Activated B cell treated with CpG ODN at 0.5 μM for 24 hours (primary cell): ENCODE data around the gene CTDSPL2. TPM values are rescaled to one million over a fixed set of nuclear protein-coding genes. Genes with fewer than 3 reads are reported as not detected.
"Not testable (repeated sequence)": the region's sequence is repeated elsewhere in the genome, so short reads cannot be mapped to it uniquely, and the experiment has no call there.

Experiments used
- ATAC-seq: fragments of 200-7000 bp; cut with Tn5 transposase; one replicate; pipeline ENCODE4 v1.10.0; 2021; ENCODE audit warnings: low read depth, mild to moderate bottlenecking, moderate library complexity
- CTCF ChIA-PET: fragments of 350-600 bp; sonication (Branson Sonifier 250); formaldehyde crosslinking; loops from one replicate; lab custom pipeline; 2021; ENCODE audit warnings: antibody characterized with exemption; lab: Charles Lee
- POLR2A ChIA-PET: fragments of 350-600 bp; sonication (Branson Sonifier 250); formaldehyde crosslinking; loops from one replicate; lab custom pipeline; 2021; ENCODE audit warnings: antibody characterized with exemption; lab: Charles Lee
- DNase-seq: peaks from one replicate; pipeline ENCODE4 v3.0.0; 2022
- H3K27ac Mint-ChIP-seq: one replicate; pipeline ENCODE4 v1.8.0; 2020; ENCODE audit warnings: mixed read lengths
- H3K27me3 Mint-ChIP-seq: one replicate; pipeline ENCODE4 v1.8.0; 2021; ENCODE audit warnings: mixed read lengths
- H3K36me3 Mint-ChIP-seq: one replicate; pipeline ENCODE4 v1.8.0; 2021; ENCODE audit warnings: low read depth, mixed read lengths
- H3K4me1 Mint-ChIP-seq: one replicate; pipeline ENCODE4 v1.8.0; 2021; ENCODE audit warnings: mixed read lengths
- H3K4me3 Mint-ChIP-seq: one replicate; pipeline ENCODE4 v1.8.0; 2020; ENCODE audit warnings: mild to moderate bottlenecking, mixed read lengths
- H3K9me3 Mint-ChIP-seq: one replicate; pipeline ENCODE4 v1.8.0; 2020; ENCODE audit warnings: mixed read lengths
- intact Hi-C: fragments of 100-400 bp; cut with micrococcal nuclease; formaldehyde crosslinking; loops from one replicate; pipeline ENCODE4 v1.15.1; 2024
- total RNA-seq: library from RNA; stranded (reverse); gene quantifications from 2 replicates; pipeline ENCODE4 v1.2.3, GENCODE V29; 2022
- TF ChIP-seq, protein P1 (sequence below): fragments of 200-600 bp; IDR thresholded peaks from one replicate; pipeline ENCODE4 v1.8.0; 2022; ENCODE audit warnings: antibody characterized with exemption, mild to moderate bottlenecking

Gene CTDSPL2
- total RNA-seq, 1 donor from 2014 or later, result 46.8 TPM

DNA sequence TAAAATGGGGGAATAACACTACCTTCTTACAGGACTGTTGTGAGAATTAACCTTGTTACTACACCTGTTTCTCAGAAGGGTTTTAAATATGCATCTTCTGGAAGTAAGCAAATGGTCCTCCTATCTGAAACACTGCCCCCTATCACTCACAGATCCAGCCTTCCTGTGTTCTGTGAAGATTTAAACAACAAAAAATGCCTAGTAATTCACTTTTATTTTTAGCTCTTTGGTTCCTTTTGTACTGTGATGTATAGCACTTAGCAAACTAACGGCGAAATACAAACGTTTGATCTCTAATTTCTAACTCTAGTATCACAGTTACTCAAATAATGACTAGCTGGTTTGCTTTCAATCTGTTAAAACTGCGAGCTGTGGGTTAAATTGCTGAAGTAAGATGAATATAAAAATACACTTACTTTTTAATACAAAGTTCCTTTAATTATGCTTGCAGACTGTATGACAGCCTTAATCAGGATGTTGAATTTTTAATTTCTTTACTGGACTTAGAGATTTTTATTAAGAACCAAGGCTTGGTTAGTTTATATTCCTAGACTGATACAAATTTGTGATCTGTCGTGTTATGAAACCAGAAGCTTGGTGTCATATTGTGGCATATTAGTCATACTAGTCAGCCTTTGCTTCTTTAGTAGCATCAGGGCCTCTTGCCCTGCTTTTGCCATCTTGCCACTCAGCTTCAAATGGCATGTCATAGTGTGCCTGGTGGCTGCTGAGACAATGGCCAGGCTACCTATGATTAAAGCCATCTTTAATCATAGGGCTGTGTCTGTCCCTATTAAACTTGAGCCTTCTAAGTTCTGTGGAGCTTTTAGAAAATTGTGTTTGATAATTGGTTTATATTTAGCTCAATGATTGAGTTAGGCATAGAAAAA is 118.7 kb downstream of the CTDSPL2 start:
- peak overlapping the region; percentile 57 for H3K27ac Mint-ChIP-seq
- TF ChIP-seq, protein P1, sequence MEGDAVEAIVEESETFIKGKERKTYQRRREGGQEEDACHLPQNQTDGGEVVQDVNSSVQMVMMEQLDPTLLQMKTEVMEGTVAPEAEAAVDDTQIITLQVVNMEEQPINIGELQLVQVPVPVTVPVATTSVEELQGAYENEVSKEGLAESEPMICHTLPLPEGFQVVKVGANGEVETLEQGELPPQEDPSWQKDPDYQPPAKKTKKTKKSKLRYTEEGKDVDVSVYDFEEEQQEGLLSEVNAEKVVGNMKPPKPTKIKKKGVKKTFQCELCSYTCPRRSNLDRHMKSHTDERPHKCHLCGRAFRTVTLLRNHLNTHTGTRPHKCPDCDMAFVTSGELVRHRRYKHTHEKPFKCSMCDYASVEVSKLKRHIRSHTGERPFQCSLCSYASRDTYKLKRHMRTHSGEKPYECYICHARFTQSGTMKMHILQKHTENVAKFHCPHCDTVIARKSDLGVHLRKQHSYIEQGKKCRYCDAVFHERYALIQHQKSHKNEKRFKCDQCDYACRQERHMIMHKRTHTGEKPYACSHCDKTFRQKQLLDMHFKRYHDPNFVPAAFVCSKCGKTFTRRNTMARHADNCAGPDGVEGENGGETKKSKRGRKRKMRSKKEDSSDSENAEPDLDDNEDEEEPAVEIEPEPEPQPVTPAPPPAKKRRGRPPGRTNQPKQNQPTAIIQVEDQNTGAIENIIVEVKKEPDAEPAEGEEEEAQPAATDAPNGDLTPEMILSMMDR, result no peak
- H3K27me3 Mint-ChIP-seq, result no peaks in the 10 kb centered on the region
- H3K36me3 Mint-ChIP-seq, result peaks cover 40% of the 10 kb centered on the region
- DNase-seq (no peak), ATAC-seq (peak; percentile 64)
- ChIA-PET POLR2A (interaction anchor here (1.1 to 2.3 kb wide), 3 partner anchors 9 to 117 kb away, joined by 7 to 33 read pairs (median 15); partner anchors contain the start of genes EIF3J and SPG11), CTCF (interaction anchor here (0.7 to 1.2 kb wide), 3 partner anchors 12 to 191 kb away, joined by 3 to 4 read pairs (median 4); no protein-coding TSS in a partner anchor)
- H3K9me3 Mint-ChIP-seq, result no peaks in the 10 kb centered on the region
- no peak overlapping the region for H3K4me3 Mint-ChIP-seq
- intact Hi-C loops, result loop anchor here (1.0 kb wide), 1 partner anchor 9 kb away; the partner anchor contains the start of gene EIF3J
- peaks cover 51% of the 10 kb centered on the region for H3K4me1 Mint-ChIP-seq

DNA sequence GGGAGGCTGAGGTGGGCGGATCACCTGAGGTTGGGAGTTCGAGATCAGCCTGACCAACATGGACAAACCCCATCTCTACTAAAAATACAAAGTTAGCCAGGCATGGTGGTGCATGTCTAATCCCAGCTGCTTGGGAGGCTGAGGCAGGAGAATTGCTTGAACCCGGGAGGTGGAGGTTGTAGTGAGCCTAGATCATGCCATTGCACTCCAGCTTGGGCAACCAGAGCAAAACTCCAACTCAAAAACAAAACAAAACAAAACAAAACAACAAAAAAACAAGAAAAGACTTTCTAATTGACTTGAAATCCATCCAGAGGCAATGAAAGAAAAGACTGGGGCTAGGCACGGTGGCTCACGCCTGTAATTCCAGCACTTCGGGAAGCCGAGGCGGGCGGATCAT is 121.7 kb downstream of the CTDSPL2 start:
- H3K27ac Mint-ChIP-seq, intact Hi-C loops, H3K9me3 Mint-ChIP-seq, CTCF ChIA-PET, DNase-seq, H3K27me3 Mint-ChIP-seq, ATAC-seq, H3K4me3 Mint-ChIP-seq: not testable (repeated sequence)
- Mint-ChIP-seq H3K36me3 (peaks cover 40% of the 10 kb centered on the region), H3K4me1 (peaks cover 28% of the 10 kb centered on the region)
- POLR2A ChIA-PET, result interaction anchor here (0.6 kb wide), 1 partner anchor 124 kb away, joined by 5 read pairs; no protein-coding TSS in a partner anchor

DNA sequence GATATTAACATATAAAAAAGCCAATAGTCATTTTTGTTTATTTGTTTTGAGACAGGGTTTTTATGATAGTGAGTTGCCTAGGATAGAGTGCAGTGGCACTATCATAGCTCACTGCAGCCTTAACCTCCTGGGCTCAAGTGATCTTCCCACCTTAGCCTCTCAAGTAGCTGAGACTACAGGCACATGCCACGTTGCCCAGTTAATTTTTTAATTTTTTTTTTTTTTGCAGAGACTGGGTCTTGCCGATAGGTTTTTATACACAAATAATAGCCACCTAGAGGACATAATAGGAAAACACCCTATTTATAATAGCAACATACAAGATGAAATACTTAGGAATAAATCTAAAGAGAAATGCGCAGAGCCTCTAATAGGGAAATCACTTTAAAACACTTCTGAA is 122.8 kb downstream of the CTDSPL2 start:
- TF ChIP-seq, protein P1, result no peak
- Mint-ChIP-seq H3K4me3 (no peak overlapping the region), H3K36me3 (peaks cover 49% of the 10 kb centered on the region), H3K4me1 (peaks cover 26% of the 10 kb centered on the region), H3K9me3 (no peaks in the 10 kb centered on the region), H3K27ac (no peak overlapping the region), H3K27me3 (no peaks in the 10 kb centered on the region)
- POLR2A ChIA-PET, result interaction anchor here (0.7 to 0.8 kb wide), 2 partner anchors 34 to 49 kb away, joined by 3 to 4 read pairs; no protein-coding TSS in a partner anchor
- intact Hi-C loops, result loop anchor here (1.0 to 2.0 kb wide), 2 partner anchors 13 to 15 kb away; partner anchors contain the start of gene EIF3J
- no peak for DNase-seq
- CTCF ChIA-PET, result interaction anchor here (0.6 to 1.1 kb wide), 2 partner anchors 10 to 28 kb away, joined by 3 to 4 read pairs; no protein-coding TSS in a partner anchor
- ATAC-seq, result peak; percentile 53

DNA sequence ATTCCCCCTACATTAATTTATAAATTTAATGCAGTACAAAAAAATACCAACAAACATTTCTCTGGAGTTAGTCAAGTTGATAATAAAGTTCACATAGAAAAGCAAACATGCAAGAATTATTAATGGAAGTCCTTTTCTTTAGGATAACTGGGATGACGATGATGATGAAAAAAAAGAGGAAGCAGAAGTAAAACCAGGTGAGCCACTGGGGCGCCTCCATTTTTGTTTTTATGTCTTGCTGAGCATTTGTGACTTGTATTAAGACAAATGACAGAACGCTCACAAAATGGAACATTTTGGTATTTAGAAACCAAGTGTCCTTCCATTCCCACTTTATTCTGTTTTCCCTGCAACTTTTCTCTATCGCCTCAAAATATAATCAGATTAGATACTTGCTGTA is 123.3 kb downstream of the CTDSPL2 start:
- DNase-seq (no peak), ATAC-seq (no peak)
- Mint-ChIP-seq H3K4me3 (no peak overlapping the region), H3K36me3 (peaks cover 54% of the 10 kb centered on the region), H3K9me3 (no peaks in the 10 kb centered on the region), H3K27me3 (no peaks in the 10 kb centered on the region), H3K4me1 (peaks cover 23% of the 10 kb centered on the region), H3K27ac (peak overlapping the region; percentile 32)
- ChIA-PET CTCF (interaction anchor here (1.1 kb wide), 1 partner anchor 10 kb away, joined by 3 read pairs; no protein-coding TSS in a partner anchor), POLR2A (interaction anchor here (0.8 kb wide), 1 partner anchor 49 kb away, joined by 4 read pairs; no protein-coding TSS in a partner anchor)
- intact Hi-C loops, result loop anchor here (1.0 to 2.0 kb wide), 2 partner anchors 13 to 14 kb away; partner anchors contain the start of gene EIF3J
- TF ChIP-seq, protein P1, result no peak

DNA sequence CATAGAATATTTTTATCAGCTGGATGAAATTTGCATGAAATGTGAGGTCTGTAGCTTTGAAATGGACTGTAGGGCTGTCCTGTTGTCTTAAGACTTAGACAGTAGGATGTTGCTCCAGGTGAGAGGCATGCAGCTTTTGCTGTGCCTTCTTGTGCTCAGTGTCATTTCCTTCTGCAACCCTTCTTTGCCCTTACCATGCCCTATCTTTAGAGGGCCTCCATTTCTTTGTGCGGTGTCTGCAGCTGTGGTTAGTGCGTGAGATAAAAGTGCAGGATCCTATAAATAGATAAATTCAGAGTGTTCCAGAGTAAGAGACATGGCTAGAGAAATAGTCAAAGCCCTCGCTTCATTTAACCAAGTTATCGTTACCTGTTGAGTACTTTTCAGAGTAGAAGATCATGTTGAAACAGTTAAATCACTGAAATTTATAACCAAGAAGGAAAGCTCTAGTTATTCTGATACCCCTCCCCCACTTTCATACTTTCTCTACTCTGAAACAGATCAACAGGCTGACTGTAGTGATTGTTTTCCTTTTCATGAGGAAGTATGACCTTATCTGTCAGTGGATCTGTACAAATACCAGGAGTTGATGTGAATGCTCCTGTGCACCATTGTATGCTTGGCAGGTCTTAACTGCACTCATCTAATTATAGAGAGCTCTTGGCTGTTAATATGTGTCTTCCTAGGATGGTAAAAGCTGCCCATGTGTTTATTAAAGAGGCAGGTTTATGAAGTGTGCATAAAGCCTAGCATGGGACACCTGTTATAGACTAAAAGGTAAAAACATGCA is 127.7 kb downstream of the CTDSPL2 start:
- intact Hi-C loops, result no loop called here
- TF ChIP-seq, protein P1, result no peak
- ChIA-PET CTCF (no interaction called here), POLR2A (interaction anchor here (0.6 to 1.7 kb wide), 2 partner anchors 9 to 375 kb away, joined by 3 to 15 read pairs; no protein-coding TSS in a partner anchor)
- no peaks in the 10 kb centered on the region for H3K9me3 Mint-ChIP-seq
- no peaks in the 10 kb centered on the region for H3K27me3 Mint-ChIP-seq
- DNase-seq (no peak), ATAC-seq (no peak)
- no peak overlapping the region for H3K27ac Mint-ChIP-seq
- no peak overlapping the region for H3K4me3 Mint-ChIP-seq
- peaks cover 11% of the 10 kb centered on the region for H3K4me1 Mint-ChIP-seq
- H3K36me3 Mint-ChIP-seq, result peaks cover 74% of the 10 kb centered on the region

DNA sequence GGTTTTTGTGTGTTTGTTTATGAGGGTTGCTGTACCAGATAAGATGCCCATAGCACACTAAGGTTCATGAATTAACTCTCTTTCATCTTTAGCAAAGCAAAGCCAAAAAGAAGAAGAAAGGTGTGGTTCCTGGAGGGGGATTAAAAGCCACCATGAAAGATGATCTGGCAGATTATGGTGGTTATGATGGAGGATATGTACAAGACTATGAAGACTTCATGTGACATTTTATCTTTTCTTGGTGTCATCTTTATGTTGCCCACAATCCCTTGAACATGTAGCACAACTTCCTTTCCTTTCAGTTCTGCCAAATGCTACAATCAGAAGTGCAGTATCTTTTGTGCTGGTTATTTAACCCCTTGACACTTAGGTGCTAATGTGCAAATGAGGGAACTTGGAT is 133.5 kb downstream of the CTDSPL2 start:
- POLR2A ChIA-PET, DNase-seq, ATAC-seq, intact Hi-C loops, H3K27me3 Mint-ChIP-seq, H3K4me1 Mint-ChIP-seq, CTCF ChIA-PET, H3K4me3 Mint-ChIP-seq, H3K27ac Mint-ChIP-seq, H3K9me3 Mint-ChIP-seq: not testable (repeated sequence)
- peaks cover 86% of the 10 kb centered on the region for H3K36me3 Mint-ChIP-seq
